SK-N-SH (cell line): Measurements from ENCODE around the gene SHD.

Experiments
- CTCF ChIP-seq: fragments of 200-600 bp; sonication (generic); IDR thresholded peaks from 2 replicates; pipeline ENCODE4 v1.6.1; 2017; ENCODE audit warnings: antibody characterized with exemption, mild to moderate bottlenecking, moderate library complexity
- ELF1 ChIP-seq: IDR thresholded peaks from 2 replicates; pipeline ENCODE4 v1.4.0; 2012
- EZH2phosphoT487 ChIP-seq: fragments of 200-600 bp; sonication (generic); IDR thresholded peaks from 2 replicates; pipeline ENCODE4 v1.6.1; 2017; ENCODE audit warnings: low read depth, mixed run types, mild to moderate bottlenecking, antibody characterized with exemption, moderate library complexity, borderline replicate concordance
- FOSL2 ChIP-seq: IDR thresholded peaks from 2 replicates; pipeline ENCODE4 v1.4.0; 2012; ENCODE audit warnings: low read depth, mild to moderate bottlenecking, moderate library complexity, borderline replicate concordance
- GABPA ChIP-seq: IDR thresholded peaks from 2 replicates; pipeline ENCODE4 v1.4.0; 2012; ENCODE audit warnings: low read depth, mild to moderate bottlenecking
- MXI1 ChIP-seq: IDR thresholded peaks from 2 replicates; pipeline ENCODE4 v1.6.1; 2012; ENCODE audit warnings: mild to moderate bottlenecking, low read depth, low read length, improper control_type of control experiment
- POLR2AphosphoS5 ChIP-seq: IDR thresholded peaks from 2 replicates; pipeline ENCODE4 v1.6.1; 2012; ENCODE audit warnings: low read depth, low read length
- RAD21 ChIP-seq: IDR thresholded peaks from 2 replicates; pipeline ENCODE4 v1.6.1; 2012; ENCODE audit warnings: mild to moderate bottlenecking, low read length
- RCOR1 ChIP-seq: fragments of 150-350 bp; IDR thresholded peaks from 2 replicates; pipeline ENCODE4 v1.6.1; 2017; ENCODE audit warnings: antibody characterized with exemption, low read length
- REST ChIP-seq: IDR thresholded peaks from 2 replicates; pipeline ENCODE4 v1.6.1; 2012; ENCODE audit warnings: mild to moderate bottlenecking, low read depth, low read length, moderate library complexity
- USF1 ChIP-seq: IDR thresholded peaks from 2 replicates; pipeline ENCODE4 v1.4.0; 2012; ENCODE audit warnings: low read depth, borderline replicate concordance
- USF2 ChIP-seq: fragments of 150-350 bp; IDR thresholded peaks from 2 replicates; pipeline ENCODE4 v1.6.1; 2017; ENCODE audit warnings: antibody characterized with exemption, low read length, low read depth, borderline replicate concordance

- TF ChIP-seq CTCF = no peak
- no peak for TF ChIP-seq REST
- no peak for TF ChIP-seq USF1
- no peak for TF ChIP-seq RAD21
- TF ChIP-seq POLR2AphosphoS5 = no peak
- TF ChIP-seq MXI1 = no peak
- no peak for TF ChIP-seq GABPA
- TF ChIP-seq RCOR1 = no peak; the same call in 1 of the 2 replicates
- TF ChIP-seq USF2 = no peak
- no peak for TF ChIP-seq ELF1
- TF ChIP-seq FOSL2 = no peak
- TF ChIP-seq EZH2phosphoT487 = no peak
Measured at GRCh38 chr19:4301590-4302242, 22.6 kb downstream of the SHD start.
